PFSK-1 (cell line): Measurements from ENCODE around the gene IL3.

ENCODE experiments used
- FOXP2 ChIP-seq: optimal IDR thresholded peaks from 2 replicates; pipeline ENCODE3; 2011; ENCODE audit warnings: borderline replicate concordance, control low read depth, inconsistent platforms; ENCODE audit not compliant: insufficient read depth; ENCODE audit errors: extremely low read length, extremely low read depth
- POLR2AphosphoS5 ChIP-seq: IDR thresholded peaks from 2 replicates; pipeline ENCODE4 v1.6.1; 2012; ENCODE audit warnings: low read depth, mild to moderate bottlenecking, control low read depth, low read length, moderate library complexity
- REST ChIP-seq, 2 experiments: IDR thresholded peaks; 2 replicates each; pipeline versions ENCODE4 v1.6.1 to v1.8.0; 2011 to 2012; ENCODE audit warnings: low read depth in 2 of 2, low read length in 2 of 2, control low read depth in 1 of 2, inconsistent platforms in 1 of 2, mild to moderate bottlenecking in 1 of 2, moderate library complexity in 1 of 2; ENCODE audit not compliant: insufficient read depth in 1 of 2
- SIN3A ChIP-seq: IDR thresholded peaks from 2 replicates; pipeline ENCODE4 v1.6.1; 2012; ENCODE audit warnings: mild to moderate bottlenecking, low read length, moderate library complexity, borderline replicate concordance; ENCODE audit not compliant: insufficient read depth
- TAF1 ChIP-seq: IDR thresholded peaks from 2 replicates; pipeline ENCODE4 v1.6.1; 2012; ENCODE audit warnings: low read length, control low read depth, borderline replicate concordance; ENCODE audit not compliant: insufficient read depth

The IL3 gene

GRCh38 chr5:132052520-132052919 is 7.9 kb upstream of the IL3 start:
- TF ChIP-seq FOXP2, result no peak
- TF ChIP-seq SIN3A, result no peak
- no peak for TF ChIP-seq POLR2AphosphoS5
- no peak for TF ChIP-seq REST (IDR thresholded peaks at IDR 0.05; ENCODE audit: insufficient read depth in 1 of 2, low read depth in 2 of 2, low read length in 2 of 2)
- no peak for TF ChIP-seq TAF1

GRCh38 chr5:132053483-132053882 is 7.0 kb upstream of the IL3 start:
- TF ChIP-seq FOXP2, result no peak
- no peak for TF ChIP-seq SIN3A
- no peak for TF ChIP-seq POLR2AphosphoS5
- TF ChIP-seq TAF1, result no peak
- no peak for TF ChIP-seq REST (IDR thresholded peaks at IDR 0.05; ENCODE audit: insufficient read depth in 1 of 2, low read depth in 2 of 2, low read length in 2 of 2)

GRCh38 chr5:132054031-132054696 is 6.3 kb upstream of the IL3 start:
- TF ChIP-seq REST (IDR thresholded peaks at IDR 0.05; ENCODE audit: insufficient read depth in 1 of 2, low read depth in 2 of 2, low read length in 2 of 2) (no peak), TAF1 (no peak), SIN3A (no peak), FOXP2 (no peak), POLR2AphosphoS5 (no peak)

DNA sequence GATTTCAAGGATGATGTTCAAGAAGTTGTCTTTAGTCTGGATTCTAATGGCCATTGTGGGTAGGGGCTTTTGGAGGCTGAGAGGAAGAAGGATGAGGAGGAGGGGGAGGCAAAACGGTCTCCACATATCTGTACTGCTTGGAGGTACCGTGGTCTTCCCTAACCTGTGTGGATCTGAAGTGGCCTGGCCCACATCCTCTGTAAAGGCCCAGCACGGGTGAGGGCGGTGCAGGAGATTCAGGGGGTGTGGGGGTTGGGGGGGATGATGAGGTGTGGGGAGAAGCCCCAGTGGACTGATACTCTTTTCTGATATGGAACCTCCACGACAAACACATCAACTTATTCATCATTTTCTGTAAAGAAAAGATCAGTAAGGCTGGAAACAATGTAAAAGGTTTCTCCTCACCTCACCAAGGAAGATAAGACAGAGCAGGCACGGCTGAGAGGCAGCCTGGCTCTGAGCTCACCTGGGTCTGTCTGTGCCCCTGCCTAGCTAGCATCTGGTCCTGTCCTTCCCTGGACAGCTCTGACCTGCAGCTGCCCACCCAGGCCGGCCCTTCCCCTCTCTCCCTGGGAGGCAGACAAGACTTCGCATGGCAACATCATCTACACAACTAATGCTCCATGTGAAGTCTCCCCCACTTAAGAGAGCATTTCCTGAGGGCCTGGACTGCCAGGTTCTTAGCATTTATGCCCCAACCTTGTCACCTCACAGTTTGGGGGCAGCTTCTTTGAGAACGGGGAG is 5.6 kb upstream of the IL3 start:
- TF ChIP-seq REST (IDR thresholded peaks at IDR 0.05; ENCODE audit: insufficient read depth in 1 of 2, low read depth in 2 of 2, low read length in 2 of 2) (no peak), FOXP2 (no peak), POLR2AphosphoS5 (no peak), SIN3A (no peak), TAF1 (no peak)
